H1 (cell line): ENCODE results near the gene UBE2H. TPM values are rescaled to one million over a fixed set of nuclear protein-coding genes. Genes with fewer than 3 reads are reported as not detected.
A peak's percentile ranks its signal among the peaks of the same experiment; 100 is the strongest.

Source experiments
- CBX5 ChIP-seq: fragments of 300-800, 300-1000 bp; sonication (generic); IDR thresholded peaks from 2 replicates; pipeline ENCODE4 v1.7.1; 2016; ENCODE audit warnings: antibody characterized with exemption, low read length, low read depth
- CHD7 ChIP-seq: fragments of 300-600 bp; sonication (generic); IDR thresholded peaks from 2 replicates; pipeline ENCODE4 v1.7.1; 2012; ENCODE audit warnings: low read length, moderate library complexity, mild to moderate bottlenecking, inconsistent platforms; ENCODE audit not compliant: insufficient replicate concordance
- POLR2AphosphoS5 ChIP-seq: IDR thresholded peaks from 2 replicates; pipeline ENCODE4 v1.6.1; 2011; ENCODE audit warnings: low read depth, low read length
- RAD21 ChIP-seq, 2 experiments: IDR thresholded peaks in 1 of 2; conservative IDR thresholded peaks in 1 of 2; 2 replicates each; pipeline ENCODE4 v1.6.1; 2011; ENCODE audit warnings: low read depth in 2 of 2, low read length in 2 of 2, improper control_type of control experiment in 1 of 2, inconsistent platforms in 1 of 2, mild to moderate bottlenecking in 1 of 2, moderate library complexity in 1 of 2
- RBBP5 ChIP-seq: IDR thresholded peaks from 2 replicates; pipeline ENCODE4 v1.7.1; 2012; ENCODE audit warnings: low read depth, mild to moderate bottlenecking, inconsistent platforms, low read length, moderate library complexity, borderline replicate concordance
- RFX5 ChIP-seq: IDR thresholded peaks from 2 replicates; pipeline ENCODE4 v1.6.1; 2011; ENCODE audit warnings: low read depth, low read length, improper control_type of control experiment, borderline replicate concordance
- SP4 ChIP-seq: IDR thresholded peaks from 2 replicates; pipeline ENCODE4 v1.6.1; 2012; ENCODE audit warnings: low read length, inconsistent platforms
- polyA plus RNA-seq, 7 experiments: library from polyadenylated mRNA; depleted of rRNA in 3 of 7; stranded (reverse) in 5 of 7; unstranded in 2 of 7; fragments of >200 nt in 5 of 7; fragments of 200-250 nt in 2 of 7; gene quantifications; 1 replicate in 5 of 7; 2 replicates in 1 of 7; 4 replicates in 1 of 7; pipeline versions ENCODE4 v1.2.1 to v1.2.3, GENCODE V29; 2011 to 2013; ENCODE audit warnings: missing spikeins in 2 of 7, mixed read lengths in 2 of 7
- total RNA-seq: library from RNA; stranded (reverse); fragmentation: NEBNext Ultra II Directional; extraction: Animal tissue kit (Norgen Biotek cat#: 25700); gene quantifications from 2 replicates; pipeline ENCODE4 v1.2.1, GENCODE V29; 2021

UBE2H gene
- total and polyA plus RNA-seq, 2 of the 8 experiments (the other 6 are each of a cell fraction or from before 2014, with no cell fraction given): 30.6 to 62.2 TPM

GRCh38 chr7:129952086-129952652, 591 bp downstream of the UBE2H start (continued):
- TF ChIP-seq CHD7 (no peak), RBBP5 (peak; percentile 57; the same call in 1 of the 2 replicates), POLR2AphosphoS5 (0 out of 2 replicates have a peak, but pooled peaks have one; percentile 4), CBX5 (no peak), RAD21 (IDR thresholded peaks at IDR 0.05 in 1 of 2, conservative IDR thresholded peaks at IDR 0.05 in 1 of 2; ENCODE audit: low read depth in 2 of 2, low read length in 2 of 2) (0 out of 4 replicates have a peak, but pooled peaks of 1 of the 2 experiments have one; percentile 5), RFX5 (no peak), SP4 (no peak)
